Cortex of kidney (tissue), 1 donor: Measurements from ENCODE around the gene ZAP70.
"Not testable (repeated sequence)": the region's sequence is repeated elsewhere in the genome, so short reads cannot be mapped to it uniquely, and the experiment has no call there.

Experiments
- DNase-seq: peaks from one replicate; lab custom pipeline; 2025; lab: John Stamatoyannopoulos, UW

The ZAP70 gene

GRCh38 chr2:97713296-97714083 is at the start of gene ZAP70:
Gene ZAP70 (plus strand): TSS chr2:97713576. CDS start chr2:97724037, 10,461 bp downstream.
- DNase-seq: no peak

GRCh38 chr2:97663626-97663961 is 49.8 kb upstream of the ZAP70 start:
- no peak for DNase-seq

- peak; percentile 77 for DNase-seq
Measured at GRCh38 chr2:97663962-97664635, 49.3 kb upstream of the ZAP70 start, which contains the start of gene ACTR1B. Gene ACTR1B (minus strand): TSS chr2:97664044. CDS start chr2:97663890, 154 bp downstream.

GRCh38 chr2:97664636-97664970 is 48.8 kb upstream of the ZAP70 start:
- DNase-seq: no peak

GRCh38 chr2:97669448-97669847 is 43.9 kb upstream of the ZAP70 start, which contains the start of gene C2orf92:
Gene C2orf92 (plus strand): TSS chr2:97669713. CDS start chr2:97669789, 76 bp downstream.
- no peak for DNase-seq

GRCh38 chr2:97670471-97670870 is 42.9 kb upstream of the ZAP70 start:
- DNase-seq: no peak

GRCh38 chr2:97671526-97671925 is 41.9 kb upstream of the ZAP70 start:
- no peak for DNase-seq

- not testable (repeated sequence) for DNase-seq
Measured at GRCh38 chr2:97672606-97673140, 40.7 kb upstream of the ZAP70 start.

GRCh38 chr2:97673182-97673914 is 40.0 kb upstream of the ZAP70 start:
- DNase-seq: no peak

- no peak for DNase-seq
Measured at GRCh38 chr2:97673915-97674283, 39.5 kb upstream of the ZAP70 start.

- DNase-seq: no peak
Measured at GRCh38 chr2:97675430-97676113, 37.8 kb upstream of the ZAP70 start.

- no peak for DNase-seq
Measured at GRCh38 chr2:97676620-97677019, 36.8 kb upstream of the ZAP70 start.

GRCh38 chr2:97677480-97677879 is 35.9 kb upstream of the ZAP70 start:
- DNase-seq: no peak

GRCh38 chr2:97678298-97678697 is 35.1 kb upstream of the ZAP70 start:
- no peak for DNase-seq

- DNase-seq: not testable (repeated sequence)
Measured at GRCh38 chr2:97687235-97687634, 26.1 kb upstream of the ZAP70 start.

GRCh38 chr2:97688062-97688827 is 25.1 kb upstream of the ZAP70 start:
- no peak for DNase-seq

GRCh38 chr2:97691166-97691565 is 22.2 kb upstream of the ZAP70 start:
- no peak for DNase-seq

GRCh38 chr2:97693476-97693875 is 19.9 kb upstream of the ZAP70 start:
- no peak for DNase-seq

GRCh38 chr2:97695744-97696143 is 17.6 kb upstream of the ZAP70 start:
- no peak for DNase-seq

GRCh38 chr2:97697252-97698235 is 15.8 kb upstream of the ZAP70 start:
- no peak for DNase-seq
